ENCODE measurements around the gene TMEM158.

Gene TMEM158

DNA sequence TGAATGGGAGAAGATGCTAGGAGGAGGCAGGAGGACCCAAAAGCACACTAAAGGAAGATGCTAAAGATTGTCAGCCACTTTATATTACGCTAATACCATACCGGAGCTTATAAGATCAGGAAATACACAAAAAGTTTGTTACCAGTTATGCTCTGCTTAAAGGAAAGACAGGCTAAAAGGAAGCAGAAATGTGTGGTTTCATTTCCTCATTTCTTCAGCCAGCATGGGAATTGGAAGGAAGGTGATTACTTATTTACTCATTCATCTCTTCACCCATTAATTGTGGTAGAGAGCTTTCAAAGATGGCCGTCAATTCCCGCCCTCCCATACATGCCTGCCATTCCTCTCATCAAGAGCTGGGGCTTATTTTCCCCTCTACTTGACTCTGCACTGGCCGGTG lies 26.7 kb upstream of the TMEM158 start:
- in situ Hi-C loops (cut with MboI; ENCODE audit: low sequenced_read_pairs, unreplicated experiment): no loop called here
- no peak for DNase-seq (ENCODE audit: low spot score)
- TF ChIP-seq, protein P1, sequence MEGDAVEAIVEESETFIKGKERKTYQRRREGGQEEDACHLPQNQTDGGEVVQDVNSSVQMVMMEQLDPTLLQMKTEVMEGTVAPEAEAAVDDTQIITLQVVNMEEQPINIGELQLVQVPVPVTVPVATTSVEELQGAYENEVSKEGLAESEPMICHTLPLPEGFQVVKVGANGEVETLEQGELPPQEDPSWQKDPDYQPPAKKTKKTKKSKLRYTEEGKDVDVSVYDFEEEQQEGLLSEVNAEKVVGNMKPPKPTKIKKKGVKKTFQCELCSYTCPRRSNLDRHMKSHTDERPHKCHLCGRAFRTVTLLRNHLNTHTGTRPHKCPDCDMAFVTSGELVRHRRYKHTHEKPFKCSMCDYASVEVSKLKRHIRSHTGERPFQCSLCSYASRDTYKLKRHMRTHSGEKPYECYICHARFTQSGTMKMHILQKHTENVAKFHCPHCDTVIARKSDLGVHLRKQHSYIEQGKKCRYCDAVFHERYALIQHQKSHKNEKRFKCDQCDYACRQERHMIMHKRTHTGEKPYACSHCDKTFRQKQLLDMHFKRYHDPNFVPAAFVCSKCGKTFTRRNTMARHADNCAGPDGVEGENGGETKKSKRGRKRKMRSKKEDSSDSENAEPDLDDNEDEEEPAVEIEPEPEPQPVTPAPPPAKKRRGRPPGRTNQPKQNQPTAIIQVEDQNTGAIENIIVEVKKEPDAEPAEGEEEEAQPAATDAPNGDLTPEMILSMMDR (IDR thresholded peaks at IDR 0.05; ENCODE audit: borderline replicate concordance, control extremely low read depth, extremely low read depth, insufficient read depth, missing control alignments): no peak

DNA sequence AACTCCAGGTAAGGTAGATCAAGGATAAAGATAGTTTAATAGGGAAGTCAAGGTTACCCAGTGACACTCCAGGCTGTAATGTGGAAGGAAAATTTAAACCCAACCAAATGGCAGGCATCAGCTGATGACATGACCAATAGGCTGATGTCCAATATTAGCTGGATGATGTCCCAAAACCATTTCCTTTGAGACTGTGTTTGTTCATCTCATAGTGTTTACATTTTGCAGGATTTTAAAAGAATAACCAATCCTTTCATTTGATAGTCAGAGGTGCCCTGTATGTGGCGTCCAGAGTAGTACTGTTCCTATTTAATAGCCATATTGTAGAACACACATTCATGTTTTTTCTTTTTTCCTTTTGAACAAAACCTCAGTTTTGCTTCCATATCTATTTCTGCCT lies 23.3 kb upstream of the TMEM158 start:
- in situ Hi-C loops (cut with MboI; ENCODE audit: low sequenced_read_pairs, unreplicated experiment): no loop called here
- TF ChIP-seq, protein P1 (IDR thresholded peaks at IDR 0.05; ENCODE audit: borderline replicate concordance, control extremely low read depth, extremely low read depth, insufficient read depth, missing control alignments): no peak

DNA sequence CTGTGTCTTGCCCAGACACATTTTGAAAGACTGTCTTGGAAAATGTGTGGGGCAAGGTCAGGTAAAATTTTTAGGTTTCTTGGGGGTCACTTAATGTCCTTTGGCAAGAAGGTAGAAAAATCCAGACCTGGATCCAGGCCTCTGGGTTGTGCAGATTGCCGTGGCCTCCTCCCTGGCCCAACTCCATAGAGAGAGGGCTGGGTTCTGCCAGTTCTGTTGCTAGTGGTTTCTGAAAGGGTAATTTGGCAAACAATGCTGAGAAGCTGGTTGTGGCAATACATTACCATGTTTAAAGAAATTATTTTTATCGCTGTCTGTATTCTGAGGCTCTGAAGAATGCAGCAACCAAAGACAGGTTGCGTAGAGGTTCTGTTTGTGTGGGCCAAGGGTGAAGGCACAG lies 20.2 kb upstream of the TMEM158 start:
- in situ Hi-C loops (cut with MboI; ENCODE audit: low sequenced_read_pairs, unreplicated experiment): no loop called here
- no peak for DNase-seq (ENCODE audit: low spot score)
- TF ChIP-seq, protein P1 (IDR thresholded peaks at IDR 0.05; ENCODE audit: borderline replicate concordance, control extremely low read depth, extremely low read depth, insufficient read depth, missing control alignments): no peak

More for the DNA sequence above, 23.3 kb upstream of the TMEM158 start:
- no peak for DNase-seq (ENCODE audit: low spot score)

DNA sequence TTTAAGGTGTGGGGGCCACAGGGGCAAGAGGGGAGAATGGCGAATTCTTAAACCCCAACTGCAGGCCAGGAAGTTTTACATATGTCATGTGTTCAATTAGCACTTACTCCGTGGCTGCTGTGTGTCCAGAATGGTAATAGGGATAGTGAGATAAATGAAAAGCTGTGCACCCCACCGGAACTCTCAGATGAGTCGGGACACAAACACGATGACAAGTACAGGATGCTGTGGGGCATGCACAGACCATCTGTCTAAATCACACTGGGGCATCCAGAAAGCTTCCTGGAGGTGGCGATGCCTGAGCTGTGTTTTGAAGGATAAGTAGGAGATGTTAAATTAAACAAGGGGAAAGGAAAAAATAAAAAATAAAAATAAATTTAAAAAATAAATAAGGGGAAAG lies 18.3 kb upstream of the TMEM158 start:
- TF ChIP-seq, protein P1 (IDR thresholded peaks at IDR 0.05; ENCODE audit: borderline replicate concordance, control extremely low read depth, extremely low read depth, insufficient read depth, missing control alignments): no peak
- in situ Hi-C loops (cut with MboI; ENCODE audit: low sequenced_read_pairs, unreplicated experiment): no loop called here
- no peak for DNase-seq (ENCODE audit: low spot score)

DNA sequence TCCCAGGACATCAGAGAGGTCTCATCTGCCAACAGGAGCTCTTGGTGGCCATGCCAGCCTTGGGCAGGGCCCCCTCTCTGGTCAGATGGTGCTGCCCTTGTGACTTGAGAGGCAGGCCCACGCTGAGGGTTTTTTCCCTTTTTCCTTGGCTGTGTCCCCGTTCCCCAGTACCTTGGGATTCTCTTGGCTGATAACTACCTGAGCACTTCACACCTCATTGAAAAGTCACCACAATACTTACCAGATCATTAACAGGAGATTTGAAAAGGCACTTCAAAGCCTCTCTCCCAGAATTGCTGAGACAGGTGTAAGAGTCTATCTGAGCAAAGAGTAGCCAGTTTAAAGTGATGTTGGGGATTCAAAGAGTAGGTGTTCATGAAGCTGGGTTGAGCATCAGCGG lies 15.1 kb upstream of the TMEM158 start:
- DNase-seq (ENCODE audit: low spot score): no peak
- in situ Hi-C loops (cut with MboI; ENCODE audit: low sequenced_read_pairs, unreplicated experiment): no loop called here
- TF ChIP-seq, protein P1 (IDR thresholded peaks at IDR 0.05; ENCODE audit: borderline replicate concordance, control extremely low read depth, extremely low read depth, insufficient read depth, missing control alignments): no peak

DNA sequence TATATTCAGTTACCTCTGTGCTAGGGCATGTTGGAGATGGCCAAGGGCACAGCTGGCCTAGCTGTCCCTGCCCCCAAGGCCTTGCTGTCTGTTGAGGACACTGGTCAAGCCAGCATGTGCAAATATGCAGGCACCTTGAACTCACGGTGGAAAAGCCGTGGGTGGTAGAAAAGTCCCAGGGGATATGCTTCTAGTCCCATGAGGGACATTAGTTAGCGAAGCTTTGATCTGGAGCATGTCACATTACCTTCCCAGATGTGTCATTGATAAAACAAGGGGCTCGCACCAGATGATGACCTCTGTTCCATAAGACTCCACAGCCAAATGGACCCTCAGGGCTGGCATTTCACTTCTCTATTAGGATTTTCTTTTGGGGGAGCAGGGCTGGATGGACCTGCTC lies 14.2 kb upstream of the TMEM158 start:
- in situ Hi-C loops (cut with MboI; ENCODE audit: low sequenced_read_pairs, unreplicated experiment): no loop called here
- TF ChIP-seq, protein P1 (IDR thresholded peaks at IDR 0.05; ENCODE audit: borderline replicate concordance, control extremely low read depth, extremely low read depth, insufficient read depth, missing control alignments): no peak

DNA sequence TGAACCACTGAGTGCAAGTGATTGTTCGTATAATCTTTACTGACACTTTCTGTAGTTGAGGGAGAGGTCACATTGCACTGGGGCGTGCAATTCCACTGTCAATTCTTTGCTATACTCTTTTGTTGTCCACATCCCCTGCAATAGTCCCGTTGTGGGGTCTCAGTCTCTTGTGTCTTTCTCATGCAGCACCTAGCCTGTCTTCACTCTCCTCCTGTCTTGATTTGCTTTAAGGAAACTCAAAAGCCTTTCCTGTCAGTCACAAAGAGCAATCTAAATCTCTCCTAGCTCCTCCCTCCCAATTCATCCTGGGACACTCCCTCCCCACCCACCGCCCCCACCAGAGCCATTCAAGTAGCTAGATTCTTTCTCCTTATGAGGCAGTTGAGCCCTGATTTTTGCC lies 13.2 kb upstream of the TMEM158 start:
- in situ Hi-C loops (cut with MboI; ENCODE audit: low sequenced_read_pairs, unreplicated experiment): no loop called here
- TF ChIP-seq, protein P1 (IDR thresholded peaks at IDR 0.05; ENCODE audit: borderline replicate concordance, control extremely low read depth, extremely low read depth, insufficient read depth, missing control alignments): no peak
- no peak for DNase-seq (ENCODE audit: low spot score)

More for the DNA sequence above, 14.2 kb upstream of the TMEM158 start:
- DNase-seq (ENCODE audit: low spot score): no peak

All from GM13976 (cell line).